Activated CD4-positive, alpha-beta T cell treated with anti-CD3 and anti-CD28 coated beads for 36 hours (primary cell): Measurements from ENCODE around the gene PDP2. TPM values are rescaled to one million over a fixed set of nuclear protein-coding genes. Genes with fewer than 3 reads are reported as not detected.

Experiments used
- ATAC-seq: fragments of 200-7000 bp; cut with Tn5 transposase; one replicate; pipeline ENCODE4 v1.10.0; 2021; ENCODE audit warnings: mild to moderate bottlenecking, moderate library complexity
- CTCF ChIA-PET: fragments of 350-600 bp; sonication (Branson Sonifier 250); formaldehyde crosslinking; loops from one replicate; lab custom pipeline; 2021; ENCODE audit warnings: antibody characterized with exemption; lab: Charles Lee
- POLR2A ChIA-PET: fragments of 350-600 bp; sonication (Branson Sonifier 250); formaldehyde crosslinking; loops from one replicate; lab custom pipeline; 2021; ENCODE audit warnings: antibody characterized with exemption, inconsistent platforms; lab: Charles Lee
- DNase-seq: peaks from one replicate; pipeline ENCODE4 v3.0.0-alpha.2; 2020
- H3K27ac Mint-ChIP-seq: one replicate; pipeline ENCODE4 v1.8.0; 2021; ENCODE audit warnings: mixed read lengths
- H3K27me3 Mint-ChIP-seq: one replicate; pipeline ENCODE4 v1.8.0; 2021; ENCODE audit warnings: mixed read lengths
- H3K36me3 Mint-ChIP-seq: one replicate; pipeline ENCODE4 v1.8.0; 2021; ENCODE audit warnings: low read depth, mixed read lengths
- H3K4me1 Mint-ChIP-seq: one replicate; pipeline ENCODE4 v1.8.0; 2021; ENCODE audit warnings: mixed read lengths
- H3K4me3 Mint-ChIP-seq: one replicate; pipeline ENCODE4 v1.8.0; 2021; ENCODE audit warnings: mild to moderate bottlenecking, moderate library complexity, mixed read lengths
- H3K9me3 Mint-ChIP-seq: one replicate; pipeline ENCODE4 v1.8.0; 2021; ENCODE audit warnings: low read depth, mixed read lengths
- intact Hi-C, 2 experiments: fragments of 100-400 bp; cut with DNase I in 1 of 2; cut with micrococcal nuclease in 1 of 2; formaldehyde crosslinking; loops; one replicate each; pipeline versions ENCODE4 v1.14.2 to v1.15.1; 2022 to 2024; cut with DNase I, micrococcal nuclease
- total RNA-seq, 2 experiments: library from RNA; stranded (reverse); gene quantifications; one replicate each; pipeline ENCODE4 v1.2.3, GENCODE V29; 2021

The PDP2 gene
- total RNA-seq, 2 experiments from 2014 or later, result 27.8 to 36.6 TPM

DNA sequence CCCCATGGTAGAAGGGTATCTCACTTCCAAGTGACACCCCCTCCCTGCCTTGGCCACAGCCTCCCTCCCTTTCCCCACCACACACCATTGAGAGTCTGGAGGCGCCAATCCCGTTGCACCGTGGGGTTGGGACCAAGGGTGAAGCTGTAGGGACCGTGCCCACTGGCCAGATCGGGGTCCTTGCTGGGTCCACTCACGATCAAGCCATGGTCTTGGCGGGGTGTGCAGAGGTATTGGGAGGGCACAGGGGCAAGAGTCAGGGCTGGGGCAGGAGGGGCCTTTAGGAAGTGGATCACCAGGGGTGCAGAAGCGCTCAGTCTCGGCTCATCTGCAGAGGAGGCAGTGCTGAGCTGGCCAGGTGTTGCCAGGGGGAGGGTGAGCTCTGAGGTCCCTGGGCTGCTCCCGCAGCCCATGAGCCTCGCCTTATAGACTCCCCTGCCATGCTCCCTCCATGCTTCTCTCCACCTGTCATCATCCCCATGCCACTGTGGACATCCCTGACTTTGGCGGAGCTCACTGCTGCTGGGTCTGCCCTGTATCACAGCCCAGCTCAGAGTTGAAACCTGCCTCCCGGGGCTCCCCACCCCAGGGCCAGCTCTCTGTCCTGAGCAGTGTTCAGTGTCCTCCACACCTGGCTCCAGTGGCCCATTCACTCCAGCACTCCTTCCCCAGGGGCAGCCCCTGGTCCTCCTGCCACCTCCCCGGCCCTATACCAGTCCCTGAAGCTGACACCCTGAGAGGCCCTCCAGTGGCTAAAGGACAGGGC is 30.0 kb downstream of the PDP2 start:
- no peak for ATAC-seq
- Mint-ChIP-seq H3K27me3 (no peaks in the 10 kb centered on the region), H3K27ac (no peak overlapping the region), H3K36me3 (no peaks in the 10 kb centered on the region), H3K4me1 (peaks cover 6% of the 10 kb centered on the region), H3K4me3 (no peak overlapping the region), H3K9me3 (no peaks in the 10 kb centered on the region)
- no peak for DNase-seq
- CTCF ChIA-PET, result interaction anchor here (0.6 to 1.1 kb wide), 3 partner anchors 15 to 575 kb away, joined by 3 to 8 read pairs (median 3); no protein-coding TSS in a partner anchor
- POLR2A ChIA-PET, result interaction anchor here (0.5 kb wide), 1 partner anchor 107 kb away, joined by 3 read pairs; no protein-coding TSS in a partner anchor
- intact Hi-C loops, result no loop called here

DNA sequence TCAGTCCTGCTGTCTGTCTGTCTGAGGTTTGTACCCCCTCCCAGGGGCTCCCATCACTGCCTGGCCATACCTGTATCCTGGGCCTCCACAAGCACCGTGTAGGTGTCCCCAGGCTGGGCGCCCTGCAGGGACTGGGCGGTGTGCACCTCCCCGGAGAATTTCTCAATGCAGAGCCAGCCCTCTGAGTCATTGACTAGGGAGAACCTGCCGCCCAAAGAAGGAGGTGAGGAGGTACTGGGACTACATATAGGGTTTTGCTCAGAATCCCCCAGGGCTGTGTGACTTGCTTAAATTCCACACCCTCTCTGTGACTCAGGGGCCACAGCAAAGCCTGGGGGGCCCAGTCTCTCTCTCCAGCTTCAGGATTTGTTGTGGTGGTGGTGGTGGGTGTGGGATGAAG is 30.8 kb downstream of the PDP2 start:
- no peaks in the 10 kb centered on the region for H3K27me3 Mint-ChIP-seq
- intact Hi-C loops, result no loop called here
- no peak overlapping the region for H3K27ac Mint-ChIP-seq
- ATAC-seq (no peak), DNase-seq (no peak)
- no peaks in the 10 kb centered on the region for H3K36me3 Mint-ChIP-seq
- peaks cover 2% of the 10 kb centered on the region for H3K4me1 Mint-ChIP-seq
- CTCF ChIA-PET, result interaction anchor here (0.8 kb wide), 2 partner anchors 11 to 12 kb away, joined by 3 read pairs; no protein-coding TSS in a partner anchor
- no peaks in the 10 kb centered on the region for H3K9me3 Mint-ChIP-seq
- POLR2A ChIA-PET, result interaction anchor here (0.5 to 1.1 kb wide), 3 partner anchors 20 to 303 kb away, joined by 3 to 4 read pairs (median 3); no protein-coding TSS in a partner anchor
- H3K4me3 Mint-ChIP-seq, result no peak overlapping the region

DNA sequence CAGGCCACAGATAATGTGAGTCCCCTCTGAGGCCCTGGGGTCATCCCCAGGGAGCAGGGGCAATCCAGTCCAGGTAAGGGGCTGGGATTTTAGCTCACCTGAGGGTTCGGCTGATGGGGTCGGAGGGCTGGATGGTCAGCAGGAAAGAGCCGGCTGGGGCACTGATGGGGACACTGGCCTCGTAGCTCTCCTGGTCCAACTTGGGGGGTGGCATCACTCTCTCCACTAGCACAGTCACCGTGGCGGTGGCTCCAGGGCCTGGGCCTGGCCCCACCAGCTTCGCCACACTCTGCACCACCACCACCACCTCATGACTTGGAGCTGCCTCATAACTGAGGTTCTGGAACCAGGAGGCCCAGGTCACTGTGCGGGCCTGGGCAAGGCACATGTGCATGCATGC is 31.5 kb downstream of the PDP2 start:
- ChIA-PET CTCF (interaction anchor here (0.6 to 0.8 kb wide), 3 partner anchors 11 to 12 kb away, joined by 3 to 4 read pairs (median 3); no protein-coding TSS in a partner anchor), POLR2A (interaction anchor here (1.1 kb wide), 1 partner anchor 20 kb away, joined by 3 read pairs; no protein-coding TSS in a partner anchor)
- H3K36me3 Mint-ChIP-seq, result no peaks in the 10 kb centered on the region
- DNase-seq (no peak), ATAC-seq (no peak)
- no peaks in the 10 kb centered on the region for H3K9me3 Mint-ChIP-seq
- H3K4me3 Mint-ChIP-seq, result no peak overlapping the region
- H3K27ac Mint-ChIP-seq, result no peak overlapping the region
- H3K4me1 Mint-ChIP-seq, result no peaks in the 10 kb centered on the region
- intact Hi-C loops, result no loop called here
- H3K27me3 Mint-ChIP-seq, result peaks cover 2% of the 10 kb centered on the region

DNA sequence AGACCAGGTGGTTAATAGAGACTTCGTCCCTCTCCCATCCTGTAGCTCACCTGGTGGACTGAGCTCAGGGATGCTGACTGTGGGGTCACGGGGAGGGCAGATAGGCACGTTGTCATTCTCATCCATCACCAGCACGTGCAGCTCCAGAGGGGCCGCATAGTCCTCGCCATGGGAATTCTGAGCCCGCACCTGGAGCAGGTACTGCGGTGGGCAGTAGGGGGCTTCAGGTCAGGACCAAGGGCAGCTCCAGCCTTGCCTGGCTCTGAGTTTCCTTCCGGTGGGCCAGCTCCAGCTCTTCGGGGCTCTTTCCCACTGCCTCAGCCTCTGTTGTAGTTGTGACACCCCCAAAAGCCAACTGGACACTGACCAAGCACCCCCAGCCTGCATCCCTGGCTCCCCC is 32.8 kb downstream of the PDP2 start:
- Mint-ChIP-seq H3K4me1 (no peaks in the 10 kb centered on the region), H3K27me3 (peaks cover 2% of the 10 kb centered on the region), H3K27ac (no peak overlapping the region), H3K9me3 (no peaks in the 10 kb centered on the region), H3K36me3 (no peaks in the 10 kb centered on the region), H3K4me3 (no peak overlapping the region)
- ChIA-PET POLR2A (no interaction called here), CTCF (interaction anchor here (0.8 to 1.1 kb wide), 2 partner anchors 38 to 41 kb away, joined by 3 read pairs; no protein-coding TSS in a partner anchor)
- DNase-seq (no peak), ATAC-seq (no peak)
- intact Hi-C loops, result no loop called here

DNA sequence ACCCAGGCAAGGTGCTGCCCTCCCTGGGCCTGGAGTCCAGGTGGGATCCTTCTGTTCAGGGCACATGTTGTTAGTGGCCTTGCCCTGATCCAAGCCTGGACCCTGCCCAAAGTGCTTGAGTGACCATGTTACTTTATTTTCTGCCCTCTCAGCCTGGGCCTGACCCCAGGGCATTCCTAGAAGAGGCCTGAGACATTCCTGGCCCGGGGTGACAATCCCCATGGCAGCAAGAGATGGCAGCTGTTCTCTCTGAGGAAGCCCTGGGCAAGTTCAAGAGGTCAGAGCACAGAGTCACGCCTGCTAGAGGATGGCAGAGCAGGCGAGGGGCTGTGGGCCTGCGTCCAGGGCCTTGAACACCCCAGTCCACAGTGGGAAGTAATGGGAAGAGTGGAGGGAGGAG is 33.4 kb downstream of the PDP2 start:
- Mint-ChIP-seq H3K4me1 (no peaks in the 10 kb centered on the region), H3K27ac (no peak overlapping the region), H3K9me3 (no peaks in the 10 kb centered on the region), H3K27me3 (peaks cover 2% of the 10 kb centered on the region), H3K4me3 (no peak overlapping the region), H3K36me3 (no peaks in the 10 kb centered on the region)
- ATAC-seq (no peak), DNase-seq (no peak)
- ChIA-PET POLR2A (no interaction called here), CTCF (interaction anchor here (1.1 kb wide), 1 partner anchor 39 kb away, joined by 3 read pairs; no protein-coding TSS in a partner anchor)
- intact Hi-C loops, result no loop called here

DNA sequence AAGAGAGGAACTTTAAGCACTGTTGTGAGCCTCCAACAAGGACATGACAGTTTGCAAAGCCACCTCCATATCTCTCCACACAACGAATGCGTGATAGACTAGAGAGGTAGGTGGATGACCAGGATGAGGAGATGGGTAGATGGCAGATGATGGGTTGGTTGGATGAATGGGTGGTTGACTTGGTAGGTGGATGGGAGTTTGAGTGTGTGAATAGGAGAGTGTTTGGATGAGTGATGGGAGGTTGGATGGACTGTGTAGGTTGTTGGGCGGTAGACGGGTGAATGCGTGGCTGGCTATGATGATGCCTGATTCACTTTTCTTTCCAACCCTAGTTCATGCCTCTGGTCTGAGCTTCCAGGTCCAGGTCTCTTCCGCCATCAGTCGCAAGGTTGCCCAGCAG is 34.2 kb downstream of the PDP2 start:
- DNase-seq, result no peak
- POLR2A ChIA-PET, result no interaction called here

DNA sequence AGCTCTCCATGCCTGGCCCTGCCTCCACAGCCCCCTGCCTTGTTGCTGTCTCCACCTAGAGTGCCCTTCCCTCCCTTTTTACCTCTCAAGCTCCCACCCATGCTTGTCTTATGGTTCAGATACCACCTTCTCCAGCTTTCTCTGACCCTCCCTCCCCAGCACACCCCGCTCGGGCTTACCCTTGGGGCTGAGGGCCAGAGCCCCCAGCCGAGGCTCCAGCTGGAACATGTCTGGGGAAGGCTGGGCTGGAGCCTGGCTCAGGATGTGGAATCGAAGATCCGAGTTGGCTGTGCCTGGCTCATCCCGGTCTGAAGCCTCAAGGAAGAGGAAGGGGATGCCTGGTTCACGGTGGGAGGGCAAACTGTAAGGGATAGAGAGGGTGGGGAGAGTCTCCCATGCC is 34.7 kb downstream of the PDP2 start:
- H3K4me3 Mint-ChIP-seq, result no peak overlapping the region
- H3K4me1 Mint-ChIP-seq, result no peaks in the 10 kb centered on the region
- ChIA-PET CTCF (interaction anchor here (0.7 to 1.1 kb wide), 3 partner anchors 13 to 178 kb away, joined by 3 to 6 read pairs (median 3); no protein-coding TSS in a partner anchor), POLR2A (no interaction called here)
- ATAC-seq (no peak), DNase-seq (no peak)
- peaks cover 2% of the 10 kb centered on the region for H3K27me3 Mint-ChIP-seq
- intact Hi-C loops, result no loop called here
- H3K9me3 Mint-ChIP-seq, result no peaks in the 10 kb centered on the region
- H3K36me3 Mint-ChIP-seq, result no peaks in the 10 kb centered on the region
- H3K27ac Mint-ChIP-seq, result no peak overlapping the region

More for the DNA sequence above, 34.2 kb downstream of the PDP2 start:
- CTCF ChIA-PET, result interaction anchor here (0.7 to 1.1 kb wide), 3 partner anchors 14 to 178 kb away, joined by 3 to 6 read pairs (median 3); no protein-coding TSS in a partner anchor
- ATAC-seq, result no peak
- Mint-ChIP-seq H3K4me1 (no peaks in the 10 kb centered on the region), H3K4me3 (no peak overlapping the region), H3K27ac (no peak overlapping the region), H3K27me3 (peaks cover 2% of the 10 kb centered on the region), H3K36me3 (no peaks in the 10 kb centered on the region), H3K9me3 (no peaks in the 10 kb centered on the region)
- intact Hi-C loops, result no loop called here

DNA sequence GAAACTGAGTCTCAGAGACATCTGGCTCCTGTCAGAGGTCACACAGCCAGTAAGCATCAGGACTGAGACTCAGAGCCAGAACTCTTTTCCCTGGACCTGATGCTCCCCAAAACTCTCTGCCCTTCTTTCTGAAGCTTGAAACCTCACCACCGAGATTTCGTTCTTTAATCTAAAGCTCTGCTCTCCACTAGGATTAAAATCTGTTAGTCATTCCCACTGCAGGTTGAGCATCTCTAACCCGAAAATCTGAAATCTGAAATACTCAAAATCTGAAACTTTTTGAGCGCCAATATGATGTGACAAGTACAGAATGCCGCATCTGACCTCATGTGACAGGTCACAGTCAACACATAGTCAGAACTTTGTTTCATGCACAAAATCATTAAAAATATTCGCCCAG is 36.2 kb downstream of the PDP2 start:
- no peak overlapping the region for H3K27ac Mint-ChIP-seq
- no peak for ATAC-seq
- CTCF ChIA-PET, result interaction anchor here (1.0 kb wide), 1 partner anchor 21 kb away, joined by 3 read pairs; no protein-coding TSS in a partner anchor

DNA sequence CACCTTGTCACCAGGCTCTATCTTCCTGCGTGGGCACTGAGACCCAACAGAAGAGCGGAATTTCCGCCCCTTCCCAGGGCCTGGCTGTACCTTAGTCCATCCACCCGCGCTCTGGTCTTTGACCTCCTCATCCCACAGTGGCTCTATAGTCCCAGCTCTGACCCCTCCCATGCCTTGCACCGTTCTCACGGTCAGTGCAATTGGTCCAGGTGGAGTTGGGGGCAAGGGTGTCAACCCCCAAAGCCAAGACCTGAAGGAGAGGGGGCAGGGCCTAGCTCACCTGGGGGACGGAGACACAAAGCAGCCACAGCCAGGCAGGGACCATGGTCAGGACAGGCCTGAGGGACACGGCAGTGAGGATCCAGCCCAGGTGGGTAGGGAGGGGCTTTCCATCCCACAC is 37.4 kb downstream of the PDP2 start:
- POLR2A ChIA-PET, result interaction anchor here (0.6 to 1.1 kb wide), 2 partner anchors 16 to 234 kb away, joined by 3 read pairs; no protein-coding TSS in a partner anchor
- Mint-ChIP-seq H3K4me1 (no peaks in the 10 kb centered on the region), H3K27ac (no peak overlapping the region), H3K27me3 (peaks cover 8% of the 10 kb centered on the region), H3K4me3 (no peak overlapping the region), H3K36me3 (no peaks in the 10 kb centered on the region), H3K9me3 (no peaks in the 10 kb centered on the region)
- intact Hi-C loops, result no loop called here
- ATAC-seq (no peak), DNase-seq (no peak)
- CTCF ChIA-PET, result interaction anchor here (0.6 to 1.4 kb wide), 4 partner anchors 8 to 100 kb away, joined by 3 to 4 read pairs (median 4); partner anchors contain the start of gene RRAD

More for the DNA sequence above, 36.2 kb downstream of the PDP2 start:
- no peaks in the 10 kb centered on the region for H3K9me3 Mint-ChIP-seq
- intact Hi-C loops, result no loop called here
- POLR2A ChIA-PET, result no interaction called here
- H3K27me3 Mint-ChIP-seq, result peaks cover 8% of the 10 kb centered on the region
- H3K4me1 Mint-ChIP-seq, result no peaks in the 10 kb centered on the region
- H3K36me3 Mint-ChIP-seq, result no peaks in the 10 kb centered on the region
- H3K4me3 Mint-ChIP-seq, result no peak overlapping the region
- DNase-seq, result no peak

DNA sequence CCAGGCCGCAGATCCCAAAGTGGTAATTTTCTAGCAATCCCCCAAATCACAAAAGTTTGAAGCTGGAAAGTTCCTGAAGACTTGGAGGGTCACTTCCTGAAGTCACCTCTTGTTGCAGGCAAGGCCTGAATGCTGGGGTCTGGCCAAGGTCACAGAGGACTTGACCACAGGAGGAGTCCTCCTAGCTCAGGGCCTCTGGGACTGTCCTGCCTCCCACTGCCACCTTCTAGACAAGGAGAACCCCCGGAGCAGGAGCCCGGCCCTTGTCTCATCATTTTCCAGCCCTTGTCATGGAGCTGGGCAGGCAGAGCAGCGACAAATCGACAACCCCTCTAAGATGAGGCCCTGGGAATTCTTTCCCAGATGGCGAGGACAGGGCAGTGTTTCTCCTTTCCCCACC is 38.0 kb downstream of the PDP2 start:
- peaks cover 13% of the 10 kb centered on the region for H3K27me3 Mint-ChIP-seq
- POLR2A ChIA-PET, result interaction anchor here (1.1 kb wide), 1 partner anchor 15 kb away, joined by 3 read pairs; no protein-coding TSS in a partner anchor
- H3K36me3 Mint-ChIP-seq, result no peaks in the 10 kb centered on the region
- CTCF ChIA-PET, result interaction anchor here (0.5 to 1.4 kb wide), 5 partner anchors 7 to 403 kb away, joined by 3 to 4 read pairs (median 4); partner anchors contain the start of gene RRAD
- ATAC-seq, result no peak
- H3K4me1 Mint-ChIP-seq, result no peaks in the 10 kb centered on the region
- no peak overlapping the region for H3K27ac Mint-ChIP-seq
- H3K4me3 Mint-ChIP-seq, result no peak overlapping the region
- DNase-seq, result no peak
- no peaks in the 10 kb centered on the region for H3K9me3 Mint-ChIP-seq
- intact Hi-C loops, result no loop called here

DNA sequence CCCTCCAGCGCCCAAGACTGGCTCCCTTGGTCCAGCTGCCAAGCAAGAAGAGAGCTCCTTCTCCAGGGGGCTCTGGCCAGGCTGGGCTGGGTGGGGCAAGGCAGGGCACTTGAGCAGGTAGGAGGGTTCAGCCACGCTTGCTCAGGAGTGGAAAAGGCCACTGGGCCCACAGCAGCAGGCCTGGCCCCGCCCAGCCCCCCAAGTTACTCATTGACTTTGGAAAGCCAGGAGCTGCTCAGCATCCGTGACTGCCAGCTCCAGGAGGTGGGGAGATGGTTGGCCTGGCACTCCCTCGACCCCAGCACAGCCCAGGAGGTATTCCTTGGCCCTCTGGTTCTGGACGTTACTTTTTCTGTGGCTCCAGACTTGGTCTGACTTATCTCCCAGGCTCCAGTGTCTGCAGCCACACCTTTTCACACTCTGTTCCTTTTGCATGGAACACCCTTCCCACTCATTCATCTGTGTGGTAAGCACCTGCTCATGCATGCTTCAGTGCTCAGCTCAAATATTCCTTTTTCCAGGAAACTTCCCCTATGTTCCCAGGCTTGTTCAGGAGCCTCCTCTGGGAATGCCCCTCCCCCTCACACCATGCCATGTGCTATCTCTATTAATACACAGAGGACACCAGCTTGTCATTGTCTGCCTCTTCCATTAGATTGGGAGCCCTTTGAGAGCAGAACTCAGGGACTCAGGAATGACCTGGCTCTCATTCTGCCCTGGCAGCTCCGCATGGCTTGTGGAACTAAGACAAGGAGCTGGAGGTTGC is 38.7 kb downstream of the PDP2 start, which contains the start of gene CDH16:
Gene CDH16, minus strand, starts transcription at position 83 of the 766 bp plus-strand sequence. CDS start 820 bp downstream, outside the sequence.
- intact Hi-C loops, result no loop called here
- Mint-ChIP-seq H3K36me3 (no peaks in the 10 kb centered on the region), H3K27me3 (peaks cover 19% of the 10 kb centered on the region), H3K4me1 (no peaks in the 10 kb centered on the region), H3K9me3 (no peaks in the 10 kb centered on the region), H3K27ac (no peak within 1 kb of the TSS), H3K4me3 (no peak within 1 kb of the TSS)
- CTCF ChIA-PET, result interaction anchor here (0.5 to 1.4 kb wide), 6 partner anchors 11 to 402 kb away, joined by 3 to 6 read pairs (median 4); no protein-coding TSS in a partner anchor
- ATAC-seq, result no peak
- POLR2A ChIA-PET, result interaction anchor here (1.1 kb wide), 1 partner anchor 15 kb away, joined by 3 read pairs; no protein-coding TSS in a partner anchor
- no peak for DNase-seq
